ENCODE data around the gene RAB11FIP3. TPM values are rescaled to one million over a fixed set of nuclear protein-coding genes. Genes with fewer than 3 reads are reported as not detected.
A peak's percentile ranks its signal among the peaks of the same experiment; 100 is the strongest.

RAB11FIP3 gene
- total and polyA plus RNA-seq, 2 of the 13 experiments (the other 11 are each of a cell fraction or from before 2014, with no cell fraction given), result 34.3 to 57.6 TPM

DNA sequence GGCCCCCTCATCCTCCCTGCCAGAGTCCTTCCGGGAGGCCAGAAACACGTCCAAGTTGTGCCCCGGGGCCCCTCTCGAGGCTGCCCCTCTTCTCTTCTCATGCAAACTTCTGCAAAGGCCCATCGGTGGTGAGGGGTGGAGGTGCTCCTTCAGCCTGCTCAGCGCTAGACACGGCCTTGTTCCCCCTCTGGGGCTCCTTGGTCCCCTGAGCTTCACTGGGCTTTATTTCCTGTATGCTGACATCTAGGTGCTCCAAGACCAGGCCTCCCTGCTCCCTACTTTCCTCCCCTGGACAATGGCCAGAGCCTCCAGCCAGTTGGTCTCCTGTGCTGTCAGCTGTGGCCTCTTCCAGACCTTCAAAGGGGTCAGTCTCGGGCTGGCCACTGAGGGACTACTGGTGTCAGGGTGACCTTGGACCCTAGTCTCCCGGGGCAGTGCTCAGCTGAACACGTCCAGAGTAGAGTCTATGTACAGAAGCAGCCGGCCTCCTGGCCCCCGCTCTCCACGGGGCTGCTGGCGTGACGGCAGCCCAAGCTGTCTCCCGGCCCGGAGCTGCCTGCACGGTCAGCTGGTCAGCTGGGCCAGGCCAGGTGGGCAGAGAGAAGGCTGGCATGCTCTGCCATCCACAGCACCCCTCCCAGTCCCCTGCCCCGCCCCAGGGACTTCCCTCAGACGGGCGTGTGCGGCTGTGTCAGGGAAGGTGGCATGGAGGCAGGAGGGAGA is 133.0 kb downstream of the RAB11FIP3 start (continued):
- TF ChIP-seq ZSCAN9 (CRISPR knock-in tag; IDR thresholded peaks at IDR 0.05; ENCODE audit: borderline replicate concordance), result peak; percentile 22; the same call in 1 of the 2 replicates
- TF ChIP-seq ZBTB7B (CRISPR knock-in tag; IDR thresholded peaks at IDR 0.05), result peak; percentile 91
- TF ChIP-seq ZNF768 (CRISPR knock-in tag; IDR thresholded peaks at IDR 0.05), result no peak
- TF ChIP-seq NFIB (CRISPR knock-in tag; IDR thresholded peaks at IDR 0.05; ENCODE audit: borderline replicate concordance), result no peak
- TF ChIP-seq JDP2 (CRISPR knock-in tag; IDR thresholded peaks at IDR 0.05; ENCODE audit: borderline replicate concordance), result no peak
- peak; percentile 40 for TF ChIP-seq ZNF18 (CRISPR knock-in tag; IDR thresholded peaks at IDR 0.05; ENCODE audit: insufficient replicate concordance)
- no peak for TF ChIP-seq ZNF674 (CRISPR knock-in tag; IDR thresholded peaks at IDR 0.05; ENCODE audit: low read depth)
- peak; percentile 33; the same call in 1 of the 2 replicates for TF ChIP-seq THAP9 (CRISPR knock-in tag; IDR thresholded peaks at IDR 0.05; ENCODE audit: borderline replicate concordance)
- peak; percentile 60; the same call in 1 of the 2 replicates for TF ChIP-seq ERF (CRISPR knock-in tag; IDR thresholded peaks at IDR 0.05)
- no peak for TF ChIP-seq MYC (CRISPR knock-in tag; IDR thresholded peaks at IDR 0.05; ENCODE audit: borderline replicate concordance)
- peak; percentile 36; the same call in 1 of the 2 replicates for TF ChIP-seq ZSCAN29 (CRISPR knock-in tag; conservative IDR thresholded peaks at IDR 0.05)
- peak; percentile 60; the same call in 1 of the 2 replicates for TF ChIP-seq ZKSCAN5 (CRISPR knock-in tag; IDR thresholded peaks at IDR 0.05)
- TF ChIP-seq NFYC (CRISPR knock-in tag; IDR thresholded peaks at IDR 0.05), result no peak
- no peak for TF ChIP-seq NPAS2 (CRISPR knock-in tag; IDR thresholded peaks at IDR 0.05; ENCODE audit: borderline replicate concordance)
- no peak for TF ChIP-seq ZSCAN31 (CRISPR knock-in tag; IDR thresholded peaks at IDR 0.05; ENCODE audit: low read depth)
- TF ChIP-seq PAXIP1 (CRISPR knock-in tag; conservative IDR thresholded peaks at IDR 0.05), result peak; percentile 95
- peak; percentile 91 for TF ChIP-seq ZMAT3 (CRISPR knock-in tag; conservative IDR thresholded peaks at IDR 0.05)
- TF ChIP-seq ZNF614 (CRISPR knock-in tag; IDR thresholded peaks at IDR 0.05; ENCODE audit: borderline replicate concordance), result no peak; the same call in 1 of the 2 replicates
